Measurements from ENCODE around the gene PCDHGA6. TPM values are rescaled to one million over a fixed set of nuclear protein-coding genes. Genes with fewer than 3 reads are reported as not detected.
A peak's percentile ranks its signal among the peaks of the same experiment; 100 is the strongest.

PCDHGA6 gene
- total and polyA plus RNA-seq, 9 of the 15 experiments (the other 6 are each of a cell fraction or from before 2014, with no cell fraction given), result 0.01 to 0.18 (median 0.09) TPM; not detected in 1

GRCh38 chr5:141356133-141356532 lies 17.6 kb upstream of the PCDHGA6 start (continued):
- TF ChIP-seq MGA (IDR thresholded peaks at IDR 0.05) (peak; percentile 52; the same call in 1 of the 2 replicates), NBN (IDR thresholded peaks at IDR 0.05; ENCODE audit: low read depth) (no peak), TAF7 (tag; IDR thresholded peaks at IDR 0.05) (no peak), L3MBTL2 (IDR thresholded peaks at IDR 0.05) (peak; percentile 58), NFE2 (IDR thresholded peaks at IDR 0.05; ENCODE audit: low read depth) (peak; percentile 28; the same call in 1 of the 2 replicates), KLF6 (CRISPR knock-in tag; IDR thresholded peaks at IDR 0.05; ENCODE audit: borderline replicate concordance) (no peak), NCOA1 (IDR thresholded peaks at IDR 0.05; ENCODE audit: low read depth) (no peak), FOXA3 (CRISPR knock-in tag; conservative IDR thresholded peaks at IDR 0.05 in 1 of 2, IDR thresholded peaks at IDR 0.05 in 1 of 2) (peak in 1 of 2 experiments; percentile 71; a peak in 2 of 4 replicates), ZNF197 (CRISPR knock-in tag; IDR thresholded peaks at IDR 0.05; ENCODE audit: low read depth) (no peak)
- TF ChIP-seq, protein P1, sequence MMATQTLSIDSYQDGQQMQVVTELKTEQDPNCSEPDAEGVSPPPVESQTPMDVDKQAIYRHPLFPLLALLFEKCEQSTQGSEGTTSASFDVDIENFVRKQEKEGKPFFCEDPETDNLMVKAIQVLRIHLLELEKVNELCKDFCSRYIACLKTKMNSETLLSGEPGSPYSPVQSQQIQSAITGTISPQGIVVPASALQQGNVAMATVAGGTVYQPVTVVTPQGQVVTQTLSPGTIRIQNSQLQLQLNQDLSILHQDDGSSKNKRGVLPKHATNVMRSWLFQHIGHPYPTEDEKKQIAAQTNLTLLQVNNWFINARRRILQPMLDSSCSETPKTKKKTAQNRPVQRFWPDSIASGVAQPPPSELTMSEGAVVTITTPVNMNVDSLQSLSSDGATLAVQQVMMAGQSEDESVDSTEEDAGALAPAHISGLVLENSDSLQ (IDR thresholded peaks at IDR 0.05), result 0 out of 2 replicates have a peak, but pooled peaks have one; percentile 13
- TF ChIP-seq, protein P2, sequence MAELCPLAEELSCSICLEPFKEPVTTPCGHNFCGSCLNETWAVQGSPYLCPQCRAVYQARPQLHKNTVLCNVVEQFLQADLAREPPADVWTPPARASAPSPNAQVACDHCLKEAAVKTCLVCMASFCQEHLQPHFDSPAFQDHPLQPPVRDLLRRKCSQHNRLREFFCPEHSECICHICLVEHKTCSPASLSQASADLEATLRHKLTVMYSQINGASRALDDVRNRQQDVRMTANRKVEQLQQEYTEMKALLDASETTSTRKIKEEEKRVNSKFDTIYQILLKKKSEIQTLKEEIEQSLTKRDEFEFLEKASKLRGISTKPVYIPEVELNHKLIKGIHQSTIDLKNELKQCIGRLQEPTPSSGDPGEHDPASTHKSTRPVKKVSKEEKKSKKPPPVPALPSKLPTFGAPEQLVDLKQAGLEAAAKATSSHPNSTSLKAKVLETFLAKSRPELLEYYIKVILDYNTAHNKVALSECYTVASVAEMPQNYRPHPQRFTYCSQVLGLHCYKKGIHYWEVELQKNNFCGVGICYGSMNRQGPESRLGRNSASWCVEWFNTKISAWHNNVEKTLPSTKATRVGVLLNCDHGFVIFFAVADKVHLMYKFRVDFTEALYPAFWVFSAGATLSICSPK (IDR thresholded peaks at IDR 0.05; ENCODE audit: borderline replicate concordance), result no peak
